GM23248 (cell line): Measurements from ENCODE around the gene PLPP7.
"Not testable (repeated sequence)": the region's sequence is repeated elsewhere in the genome, so short reads cannot be mapped to it uniquely, and the experiment has no call there.

Experiments
- EZH2 ChIP-seq: fragments of 200-600 bp; sonication (generic); IDR thresholded peaks from 2 replicates; pipeline ENCODE4 v1.6.1; 2018; ENCODE audit warnings: antibody characterized with exemption, mild to moderate bottlenecking; ENCODE audit not compliant: insufficient read depth, poor library complexity, severe bottlenecking
- EZH2phosphoT487 ChIP-seq: fragments of 200-600 bp; sonication (generic); IDR thresholded peaks from 2 replicates; pipeline ENCODE4 v1.6.1; 2018; ENCODE audit warnings: antibody characterized with exemption, moderate library complexity, mild to moderate bottlenecking, low read depth; ENCODE audit not compliant: insufficient read depth

DNA sequence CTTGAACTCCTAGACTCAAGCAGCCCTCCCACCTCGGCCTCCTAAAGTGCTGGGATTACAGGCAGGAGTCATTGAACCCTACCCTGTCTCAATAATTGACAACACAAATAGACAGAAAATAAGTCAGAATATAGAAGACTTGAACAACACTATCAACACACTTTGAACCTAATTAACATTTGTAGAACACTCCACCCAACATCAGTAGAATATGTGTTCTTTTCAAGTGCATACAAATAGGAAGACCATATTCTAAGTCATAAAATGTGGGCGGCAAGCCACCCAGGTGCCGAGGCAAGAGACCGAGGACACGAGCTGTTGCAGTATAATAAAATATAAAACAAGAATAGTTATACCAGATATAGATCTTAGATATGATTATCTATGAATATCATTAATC, 45.2 kb upstream of the PLPP7 start:
- not testable (repeated sequence) for TF ChIP-seq EZH2, EZH2phosphoT487
